WTC11 (cell line): ENCODE results near the gene PLEKHH1. TPM values are rescaled to one million over a fixed set of nuclear protein-coding genes. Genes with fewer than 3 reads are reported as not detected.
A peak's percentile ranks its signal among the peaks of the same experiment; 100 is the strongest.

Source experiments
- ATAC-seq: fragments of 200-7000 bp; cut with Tn5 transposase; 2 replicates; pipeline ENCODE4 v1.10.0; 2021; ENCODE audit warnings: mild to moderate bottlenecking, moderate library complexity
- CTCF ChIA-PET: fragments of 300-600 bp; sonication (Branson Sonifier 250); formaldehyde crosslinking; loops from one replicate; lab custom pipeline; 2021; ENCODE audit warnings: antibody characterized with exemption; lab: Charles Lee
- POLR2A ChIA-PET: fragments of 350-600 bp; sonication (Branson Sonifier 250); formaldehyde crosslinking; loops from one replicate; lab custom pipeline; 2021; ENCODE audit warnings: antibody characterized with exemption; lab: Charles Lee
- DNase-seq: peaks from one replicate; pipeline ENCODE4 v3.0.0; 2021; ENCODE audit warnings: low spot score
- H3K27ac Mint-ChIP-seq: 2 replicates; pipeline ENCODE4 v1.8.0; 2021; ENCODE audit warnings: mixed read lengths
- H3K27me3 Mint-ChIP-seq: 2 replicates; pipeline ENCODE4 v1.8.0; 2021; ENCODE audit warnings: low read depth, mild to moderate bottlenecking, moderate library complexity, mixed read lengths
- H3K36me3 Mint-ChIP-seq: 2 replicates; pipeline ENCODE4 v1.8.0; 2021; ENCODE audit warnings: mixed read lengths
- H3K4me1 Mint-ChIP-seq: 2 replicates; pipeline ENCODE4 v1.8.0; 2022; ENCODE audit warnings: mixed read lengths
- H3K4me3 Mint-ChIP-seq: 2 replicates; pipeline ENCODE4 v1.8.0; 2021; ENCODE audit warnings: mild to moderate bottlenecking, moderate library complexity, mixed read lengths
- H3K9me3 Mint-ChIP-seq: 2 replicates; pipeline ENCODE4 v1.8.0; 2021; ENCODE audit warnings: mixed read lengths
- ATF2 ChIP-seq: sonication (generic); formaldehyde crosslinking; IDR thresholded peaks from 2 replicates; pipeline ENCODE4 v1.8.1; 2022; ENCODE audit warnings: low read depth, missing genetic modification reagents, borderline replicate concordance
- ATF3 ChIP-seq: sonication (generic); formaldehyde crosslinking; conservative IDR thresholded peaks from 2 replicates; pipeline ENCODE4 v1.8.1; 2022; ENCODE audit warnings: mild to moderate bottlenecking, missing genetic modification reagents
- E2F4 ChIP-seq: sonication (generic); formaldehyde crosslinking; IDR thresholded peaks from 2 replicates; pipeline ENCODE4 v1.8.1; 2022; ENCODE audit warnings: low read depth, mild to moderate bottlenecking, moderate library complexity, missing genetic modification reagents, borderline replicate concordance
- HMGXB4 ChIP-seq: sonication (generic); formaldehyde crosslinking; IDR thresholded peaks from 2 replicates; pipeline ENCODE4 v1.8.1; 2023; ENCODE audit warnings: mild to moderate bottlenecking, moderate library complexity, missing genetic modification reagents
- JUN ChIP-seq: sonication (generic); formaldehyde crosslinking; IDR thresholded peaks from 2 replicates; pipeline ENCODE4 v1.8.0; 2023; ENCODE audit warnings: mild to moderate bottlenecking, missing genetic modification reagents
- NFATC4 ChIP-seq: fragments of 250-450 bp; sonication (Bioruptor Pico); IDR thresholded peaks from 2 replicates; pipeline ENCODE4 v1.9.0; 2021; ENCODE audit warnings: mild to moderate bottlenecking
- OVOL2 ChIP-seq: fragments of 250-450 bp; sonication (Bioruptor Pico); IDR thresholded peaks from 2 replicates; pipeline ENCODE4 v1.9.0; 2021; ENCODE audit warnings: mild to moderate bottlenecking, borderline replicate concordance
- RELA ChIP-seq: sonication (generic); formaldehyde crosslinking; IDR thresholded peaks from 2 replicates; pipeline ENCODE4 v1.8.1; 2022; ENCODE audit warnings: missing genetic modification reagents, mild to moderate bottlenecking, borderline replicate concordance
- SP1 ChIP-seq: sonication (generic); formaldehyde crosslinking; conservative IDR thresholded peaks from 2 replicates; pipeline ENCODE4 v1.8.1; 2022; ENCODE audit warnings: missing genetic modification reagents
- TCF7 ChIP-seq: sonication (generic); formaldehyde crosslinking; IDR thresholded peaks from 2 replicates; pipeline ENCODE4 v1.8.0; 2022; ENCODE audit warnings: mild to moderate bottlenecking, low read depth, missing genetic modification reagents, moderate library complexity
- ZBTB21 ChIP-seq: sonication (generic); formaldehyde crosslinking; IDR thresholded peaks from 2 replicates; pipeline ENCODE4 v1.8.1; 2023; ENCODE audit warnings: mild to moderate bottlenecking, missing genetic modification reagents, borderline replicate concordance
- ZBTB43 ChIP-seq: sonication (generic); formaldehyde crosslinking; IDR thresholded peaks from 2 replicates; pipeline ENCODE4 v1.8.1; 2023; ENCODE audit warnings: mild to moderate bottlenecking, missing genetic modification reagents
- ZNF219 ChIP-seq: sonication (generic); formaldehyde crosslinking; IDR thresholded peaks from 2 replicates; pipeline ENCODE4 v1.8.0; 2023; ENCODE audit warnings: missing genetic modification reagents, mild to moderate bottlenecking, borderline replicate concordance
- ZNF232 ChIP-seq: sonication (generic); formaldehyde crosslinking; IDR thresholded peaks from 2 replicates; pipeline ENCODE4 v1.8.0; 2022; ENCODE audit warnings: mild to moderate bottlenecking, missing genetic modification reagents
- ZNF281 ChIP-seq: sonication (generic); formaldehyde crosslinking; IDR thresholded peaks from 2 replicates; pipeline ENCODE4 v1.8.0; 2023; ENCODE audit warnings: mild to moderate bottlenecking, missing genetic modification reagents
- ZNF396 ChIP-seq: fragments of 250-450 bp; sonication (Bioruptor Pico); IDR thresholded peaks from 2 replicates; pipeline ENCODE4 v1.8.0; 2021; ENCODE audit warnings: mild to moderate bottlenecking, moderate library complexity, borderline replicate concordance
- ZNF416 ChIP-seq: fragments of 250-450 bp; sonication (Bioruptor Pico); IDR thresholded peaks from 2 replicates; pipeline ENCODE4 v1.9.0; 2021; ENCODE audit warnings: mild to moderate bottlenecking, inconsistent platforms
- total RNA-seq: library from RNA; stranded (reverse); gene quantifications from 3 replicates; pipeline ENCODE4 v1.2.3, GENCODE V29; 2021
- TF ChIP-seq, protein P1 (sequence below): fragments of 250-450 bp; sonication (Bioruptor Pico); IDR thresholded peaks from 2 replicates; pipeline ENCODE4 v2.1.2; 2022; ENCODE audit warnings: mild to moderate bottlenecking, moderate library complexity
- TF ChIP-seq, protein P2 (sequence below): fragments of 250-450 bp; sonication (Bioruptor Pico); conservative IDR thresholded peaks from 2 replicates; pipeline ENCODE4 v1.9.0; 2021; ENCODE audit warnings: mild to moderate bottlenecking

Gene PLEKHH1
- total RNA-seq, 1 experiment from 2014 or later, result 48.3 TPM

- ChIA-PET CTCF (interaction anchor here (1.2 to 8.0 kb wide), 5 partner anchors 20 to 209 kb away, joined by 3 to 173 read pairs (median 36); partner anchors contain the start of gene ATP6V1D), POLR2A (no interaction called here)
- Mint-ChIP-seq H3K9me3 (no peaks in the 10 kb centered on the region), H3K27ac (no peak overlapping the region; the same call in 1 of the 2 replicates), H3K27me3 (no peaks in the 10 kb centered on the region), H3K4me3 (no peak overlapping the region), H3K4me1 (peaks cover 13% of the 10 kb centered on the region), H3K36me3 (peaks cover 5% of the 10 kb centered on the region)
- ATAC-seq (peak; percentile 69), DNase-seq (peak; percentile 31)
- TF ChIP-seq JUN (CRISPR knock-in tag) (no peak), RELA (CRISPR knock-in tag) (no peak), ZNF281 (CRISPR knock-in tag) (no peak), SP1 (CRISPR knock-in tag) (no peak)
Measured at GRCh38 chr14:67569011-67569650, 36.0 kb downstream of the PLEKHH1 start.

GRCh38 chr14:67569651-67570290 is 36.7 kb downstream of the PLEKHH1 start:
- Mint-ChIP-seq H3K4me1 (peaks cover 13% of the 10 kb centered on the region), H3K27ac (no peak overlapping the region), H3K4me3 (no peak overlapping the region), H3K9me3 (no peaks in the 10 kb centered on the region), H3K27me3 (no peaks in the 10 kb centered on the region), H3K36me3 (peaks cover 3% of the 10 kb centered on the region)
- CTCF ChIA-PET, result interaction anchor here (0.7 to 8.0 kb wide), 8 partner anchors 10 to 150 kb away, joined by 3 to 173 read pairs (median 23); no protein-coding TSS in a partner anchor
- DNase-seq, result no peak
- POLR2A ChIA-PET, result no interaction called here
- no peak for ATAC-seq
- TF ChIP-seq OVOL2 (CRISPR knock-in tag) (no peak), HMGXB4 (CRISPR knock-in tag) (no peak), ZNF232 (CRISPR knock-in tag) (no peak), ZNF416 (CRISPR knock-in tag) (no peak), NFATC4 (no peak), ATF3 (no peak), ZBTB21 (CRISPR knock-in tag) (no peak), ZNF219 (CRISPR knock-in tag) (no peak), ZBTB43 (CRISPR knock-in tag) (no peak), E2F4 (CRISPR knock-in tag) (no peak), ATF2 (no peak), ZNF396 (CRISPR knock-in tag) (no peak), TCF7 (CRISPR knock-in tag) (no peak)
- TF ChIP-seq, protein P1, sequence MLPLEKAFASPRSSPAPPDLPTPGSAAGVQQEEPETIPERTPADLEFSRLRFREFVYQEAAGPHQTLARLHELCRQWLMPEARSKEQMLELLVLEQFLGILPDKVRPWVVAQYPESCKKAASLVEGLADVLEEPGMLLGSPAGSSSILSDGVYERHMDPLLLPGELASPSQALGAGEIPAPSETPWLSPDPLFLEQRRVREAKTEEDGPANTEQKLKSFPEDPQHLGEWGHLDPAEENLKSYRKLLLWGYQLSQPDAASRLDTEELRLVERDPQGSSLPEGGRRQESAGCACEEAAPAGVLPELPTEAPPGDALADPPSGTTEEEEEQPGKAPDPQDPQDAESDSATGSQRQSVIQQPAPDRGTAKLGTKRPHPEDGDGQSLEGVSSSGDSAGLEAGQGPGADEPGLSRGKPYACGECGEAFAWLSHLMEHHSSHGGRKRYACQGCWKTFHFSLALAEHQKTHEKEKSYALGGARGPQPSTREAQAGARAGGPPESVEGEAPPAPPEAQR (CRISPR knock-in tag), result no peak
- TF ChIP-seq, protein P2, sequence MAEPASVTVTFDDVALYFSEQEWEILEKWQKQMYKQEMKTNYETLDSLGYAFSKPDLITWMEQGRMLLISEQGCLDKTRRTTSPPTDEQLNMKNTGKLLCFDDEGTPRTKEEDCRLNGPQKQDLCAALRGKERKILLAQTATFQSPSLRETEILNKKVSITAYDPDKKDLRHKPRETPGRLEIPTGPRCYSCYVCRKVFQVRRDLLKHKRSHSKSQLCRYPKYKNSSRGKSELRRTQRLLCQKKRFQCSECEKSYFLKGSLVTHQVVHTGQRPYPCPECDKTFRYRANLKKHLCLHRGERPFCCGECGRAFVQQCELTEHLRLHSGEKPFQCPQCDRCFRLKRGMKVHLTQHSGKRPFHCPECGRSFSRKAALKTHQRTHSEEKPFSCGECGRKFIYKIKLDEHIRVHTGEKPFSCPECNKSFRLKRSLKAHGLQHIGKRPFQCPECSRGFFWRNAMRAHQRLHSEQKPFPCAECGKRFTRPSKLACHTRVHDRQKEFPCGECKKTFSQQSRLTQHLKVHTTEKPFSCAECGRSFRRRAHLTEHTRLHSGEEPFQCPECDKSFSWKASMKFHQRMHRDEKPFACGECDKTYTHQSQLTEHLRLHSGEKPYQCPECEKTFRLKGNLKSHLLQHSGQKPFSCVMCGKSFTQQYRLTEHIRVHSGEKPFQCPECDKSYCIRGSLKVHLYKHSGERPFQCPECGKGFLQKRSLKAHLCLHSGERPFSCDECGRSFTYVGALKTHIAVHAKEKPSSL (CRISPR knock-in tag), result no peak
